Stomach (tissue), 9 donors: ENCODE measurements around the gene CCDC158. TPM values are rescaled to one million over a fixed set of nuclear protein-coding genes. Genes with fewer than 3 reads are reported as not detected.

ENCODE experiments used
- DNase-seq, 2 donors: peaks; one replicate each; pipeline versions ENCODE4 v3.0.0 to v3.0.0-alpha.2; 2013 to 2019
- H3K27ac ChIP-seq, 5 donors: fragments of 200-600 bp in 4 of 5; sonication (generic) in 4 of 5; one replicate each; pipeline ENCODE4 v1.5.1; 2013 to 2019; ENCODE audit warnings: mild to moderate bottlenecking in 1 of 5, moderate library complexity in 1 of 5
- H3K27me3 ChIP-seq, 3 donors: fragments of 200-600 bp; sonication (generic); one replicate each; pipeline ENCODE4 v1.5.1; 2017 to 2019; ENCODE audit warnings: mixed run types in 1 of 3
- H3K36me3 ChIP-seq, 4 donors: fragments of 200-600 bp; sonication (generic); 1 replicate in 3 of 4; 2 replicates in 1 of 4; pipeline ENCODE4 v1.5.1; 2016 to 2019
- H3K4me1 ChIP-seq, 4 donors: fragments of 200-600 bp; sonication (generic); one replicate each; pipeline ENCODE4 v1.5.1; 2016 to 2019
- H3K4me3 ChIP-seq, 4 donors: fragments of 200-600 bp; sonication (generic) in 3 of 4; one replicate each; pipeline ENCODE4 v1.5.1; 2016 to 2019; ENCODE audit warnings: mild to moderate bottlenecking in 1 of 4
- H3K9me3 ChIP-seq, 4 donors: fragments of 200-600 bp; sonication (generic); one replicate each; pipeline ENCODE4 v1.5.1; 2016 to 2019
- EP300 ChIP-seq: sonication (generic); formaldehyde crosslinking; IDR thresholded peaks from one replicate; pipeline ENCODE4 v1.6.1; 2017; ENCODE audit warnings: antibody characterized with exemption
- POLR2A ChIP-seq, 4 donors: fragments of 450-650 bp; IDR thresholded peaks; one replicate each; pipeline ENCODE4 v1.6.1; 2016; ENCODE audit warnings: antibody characterized with exemption in 4 of 4, control low read depth in 2 of 4, mild to moderate bottlenecking in 1 of 4, moderate library complexity in 1 of 4
- POLR2AphosphoS5 ChIP-seq, 3 donors: sonication (generic); formaldehyde crosslinking; IDR thresholded peaks; one replicate each; pipeline ENCODE4 v1.6.1; 2016; ENCODE audit warnings: antibody characterized with exemption in 3 of 3
- WGBS, 5 donors: extraction: QIAGEN DNeasy Blood & Tissue Kit in 3 of 5; methylation state at CpG; one replicate each; pipeline versions ENCODE4 v1.1.5 to v1.1.7; 2013 to 2018; 5-methylcytosine and 5-hydroxymethylcytosine counted together
- intact Hi-C: fragments of 100-400 bp; cut with DNase I; formaldehyde crosslinking; loops from one replicate; pipeline ENCODE4 v1.15.1; 2023; ENCODE audit warnings: low total_unique reads
- polyA plus RNA-seq, 3 donors: library from polyadenylated mRNA; stranded (reverse); fragments of 200-250 nt; gene quantifications; one replicate each; pipeline ENCODE4 v1.2.3, GENCODE V29; 2013
- total RNA-seq, 5 donors: library from RNA; depleted of rRNA; stranded (reverse); fragments of >200 nt; gene quantifications; one replicate each; pipeline versions ENCODE4 v1.1.0 to v1.2.3, GENCODE V29; 2014 to 2016
- TF ChIP-seq, protein P1 (sequence below), 7 experiments: fragments of 450-650 bp in 4 of 7; fragments of 200-600 bp in 3 of 7; sonication (generic) in 3 of 7; IDR thresholded peaks; one replicate each; pipeline ENCODE4 v1.5.1; 2016 to 2019; ENCODE audit warnings: antibody characterized with exemption in 7 of 7, control low read depth in 2 of 7, mild to moderate bottlenecking in 1 of 7
- donor health status: healthy with polysubstance abuse.
- donor health status: Bipolar disorder and iron deficiency.
- donor health status: healthy.

CCDC158 gene
- total and polyA plus RNA-seq, 8 donors: 0.73 TPM; not detected in 7

GRCh38 chr4:76272582-76272981 is 148.4 kb downstream of the CCDC158 start:
- DNase-seq: no peak
- Histone ChIP-seq H3K9me3 (no peaks in the 10 kb centered on the region), H3K4me3 (no peak overlapping the region), H3K4me1 (peaks cover 0 to 7% (median 0%) of the 10 kb centered on the region in 4 donors), H3K36me3 (peaks cover 0 to 12% (median 0%) of the 10 kb centered on the region in 4 donors), H3K27ac (no peak overlapping the region), H3K27me3 (no peaks in the 10 kb centered on the region)
- intact Hi-C loops: no loop called here
- TF ChIP-seq POLR2AphosphoS5 (IDR thresholded peaks at IDR 0.05) (no peak), EP300 (no peak), POLR2A (IDR thresholded peaks at IDR 0.05) (no peak)
- TF ChIP-seq, protein P1, sequence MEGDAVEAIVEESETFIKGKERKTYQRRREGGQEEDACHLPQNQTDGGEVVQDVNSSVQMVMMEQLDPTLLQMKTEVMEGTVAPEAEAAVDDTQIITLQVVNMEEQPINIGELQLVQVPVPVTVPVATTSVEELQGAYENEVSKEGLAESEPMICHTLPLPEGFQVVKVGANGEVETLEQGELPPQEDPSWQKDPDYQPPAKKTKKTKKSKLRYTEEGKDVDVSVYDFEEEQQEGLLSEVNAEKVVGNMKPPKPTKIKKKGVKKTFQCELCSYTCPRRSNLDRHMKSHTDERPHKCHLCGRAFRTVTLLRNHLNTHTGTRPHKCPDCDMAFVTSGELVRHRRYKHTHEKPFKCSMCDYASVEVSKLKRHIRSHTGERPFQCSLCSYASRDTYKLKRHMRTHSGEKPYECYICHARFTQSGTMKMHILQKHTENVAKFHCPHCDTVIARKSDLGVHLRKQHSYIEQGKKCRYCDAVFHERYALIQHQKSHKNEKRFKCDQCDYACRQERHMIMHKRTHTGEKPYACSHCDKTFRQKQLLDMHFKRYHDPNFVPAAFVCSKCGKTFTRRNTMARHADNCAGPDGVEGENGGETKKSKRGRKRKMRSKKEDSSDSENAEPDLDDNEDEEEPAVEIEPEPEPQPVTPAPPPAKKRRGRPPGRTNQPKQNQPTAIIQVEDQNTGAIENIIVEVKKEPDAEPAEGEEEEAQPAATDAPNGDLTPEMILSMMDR (IDR thresholded peaks at IDR 0.05): no peak
- WGBS, 5 donors: 33 to 91% (median 62%) methylated on average over 1 of the region's 1 CpG

DNA sequence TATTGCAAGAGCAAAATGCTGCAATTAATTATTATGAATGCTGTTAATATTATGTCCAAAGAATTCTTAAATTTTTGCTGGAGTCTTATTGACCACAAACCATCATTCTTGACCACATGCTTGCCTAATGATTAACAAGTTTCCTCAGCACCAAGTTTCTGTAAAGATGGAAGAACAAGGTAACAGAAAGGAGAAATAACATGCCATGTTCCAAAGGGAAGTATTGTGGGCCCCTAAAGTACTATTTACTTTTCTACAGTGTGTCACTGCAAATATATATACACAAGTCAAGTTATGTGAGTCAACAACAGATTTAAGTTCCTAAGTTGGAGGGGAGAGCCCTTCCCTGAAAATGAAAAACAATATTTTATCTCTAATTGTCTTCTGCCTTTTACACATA is 148.9 kb downstream of the CCDC158 start:
- DNase-seq: no peak
- intact Hi-C loops: no loop called here
- no peaks in the 10 kb centered on the region for H3K27me3 ChIP-seq
- H3K9me3 ChIP-seq: no peaks in the 10 kb centered on the region
- no peak overlapping the region for H3K4me3 ChIP-seq
- peaks cover 0 to 7% (median 0%) of the 10 kb centered on the region in 4 donors for H3K4me1 ChIP-seq
- H3K36me3 ChIP-seq: peaks cover 0 to 12% (median 0%) of the 10 kb centered on the region in 4 donors
- TF ChIP-seq POLR2AphosphoS5 (IDR thresholded peaks at IDR 0.05): no peak
- TF ChIP-seq, protein P1 (IDR thresholded peaks at IDR 0.05): no peak
- no peak for TF ChIP-seq POLR2A (IDR thresholded peaks at IDR 0.05)
- TF ChIP-seq EP300: no peak
- H3K27ac ChIP-seq: no peak overlapping the region

GRCh38 chr4:76271248-76271647 is 149.7 kb downstream of the CCDC158 start:
- no peak for DNase-seq
- no peak for TF ChIP-seq POLR2A (IDR thresholded peaks at IDR 0.05)
- TF ChIP-seq, protein P1 (IDR thresholded peaks at IDR 0.05): no peak
- no peak for TF ChIP-seq POLR2AphosphoS5 (IDR thresholded peaks at IDR 0.05)
- TF ChIP-seq EP300: no peak
- Histone ChIP-seq H3K4me3 (no peak overlapping the region), H3K27me3 (no peaks in the 10 kb centered on the region), H3K9me3 (no peaks in the 10 kb centered on the region), H3K4me1 (peaks cover 0 to 7% (median 0%) of the 10 kb centered on the region in 4 donors), H3K36me3 (peaks cover 0 to 17% (median 0%) of the 10 kb centered on the region in 4 donors), H3K27ac (no peak overlapping the region)
- intact Hi-C loops: no loop called here
- 89 to 97% (median 95%) methylated on average over 6 of the region's 6 CpGs for WGBS, 5 donors

DNA sequence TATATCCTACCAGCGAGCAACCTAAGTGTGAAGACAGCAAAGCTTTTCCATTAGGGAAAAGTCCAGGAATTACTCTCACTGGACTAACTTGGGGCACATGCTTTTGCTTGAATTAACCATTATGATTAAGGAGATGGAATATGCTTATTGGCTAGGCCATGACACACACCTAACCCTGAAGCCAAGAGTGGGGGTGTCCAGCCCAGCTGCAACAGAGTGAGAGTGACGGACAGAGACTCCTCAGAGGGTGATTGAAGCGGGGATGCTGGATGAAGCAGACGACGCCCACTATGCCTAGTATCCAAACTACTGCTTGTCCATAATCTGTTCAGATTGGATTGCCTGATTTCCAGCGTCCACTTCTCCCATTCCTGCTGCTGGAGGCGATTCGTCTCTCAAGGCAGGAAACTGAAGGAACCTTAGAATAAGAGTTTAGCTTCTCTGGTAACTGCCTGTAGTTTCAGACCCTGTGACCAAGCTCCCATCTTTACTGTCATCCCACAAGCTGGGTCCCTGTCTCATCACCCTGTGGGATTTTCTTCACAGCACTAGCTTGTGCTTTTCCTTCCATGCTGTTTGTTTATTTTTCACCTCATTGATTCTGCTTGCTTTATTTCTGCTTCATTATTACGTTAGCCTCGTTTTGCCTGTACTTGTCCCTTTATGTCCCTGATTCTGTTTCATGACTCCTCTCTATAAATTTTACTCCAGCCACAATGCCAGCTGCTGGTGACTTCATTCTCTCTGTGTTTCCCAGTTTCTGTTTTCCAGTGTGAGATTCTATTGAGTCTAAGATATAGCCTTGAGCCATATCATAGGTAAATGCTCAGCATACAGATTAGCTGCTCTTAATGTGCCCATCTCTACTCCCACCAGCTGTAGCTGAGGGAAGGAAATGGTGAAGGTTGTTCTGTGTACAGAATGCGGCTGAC is 150.4 kb downstream of the CCDC158 start:
- Histone ChIP-seq H3K27me3 (no peaks in the 10 kb centered on the region), H3K4me3 (no peak overlapping the region), H3K9me3 (no peaks in the 10 kb centered on the region), H3K27ac (no peak overlapping the region), H3K4me1 (peaks cover 0 to 7% (median 0%) of the 10 kb centered on the region in 4 donors), H3K36me3 (peaks cover 0 to 24% (median 0%) of the 10 kb centered on the region in 4 donors)
- intact Hi-C loops: no loop called here
- 85 to 92% (median 90%) methylated on average over 11 of the region's 11 CpGs for WGBS, 5 donors
- TF ChIP-seq EP300: no peak
- TF ChIP-seq, protein P1 (IDR thresholded peaks at IDR 0.05): no peak
- no peak for TF ChIP-seq POLR2AphosphoS5 (IDR thresholded peaks at IDR 0.05)
- TF ChIP-seq POLR2A (IDR thresholded peaks at IDR 0.05): no peak
- DNase-seq: no peak
